Measurements from ENCODE around the gene PBLD. TPM values are rescaled to one million over a fixed set of nuclear protein-coding genes. Genes with fewer than 3 reads are reported as not detected.

PBLD gene
- total RNA-seq, 1 experiment from 2014 or later = 5.6 TPM

GRCh38 chr10:68342909-68343516 lies 10.3 kb upstream of the PBLD start:
- Mint-ChIP-seq H3K36me3 (ENCODE audit: insufficient read depth, unreplicated experiment) (peaks cover 100% of the 10 kb centered on the region), H3K4me1 (ENCODE audit: insufficient read depth, unreplicated experiment) (peaks cover 12% of the 10 kb centered on the region), H3K27ac (ENCODE audit: low read depth, unreplicated experiment) (no peak overlapping the region), H3K9me3 (ENCODE audit: unreplicated experiment) (no peaks in the 10 kb centered on the region), H3K4me3 (ENCODE audit: unreplicated experiment) (no peak overlapping the region), H3K27me3 (ENCODE audit: insufficient read depth, unreplicated experiment) (no peaks in the 10 kb centered on the region)
- ChIA-PET CTCF (no interaction called here), POLR2A (interaction anchor here (0.7 to 3.8 kb wide), 2 partner anchors 10 to 289 kb away, joined by 3 to 19 read pairs; partner anchors contain the start of genes HNRNPH3 and PBLD)
- intact Hi-C loops (cut with micrococcal nuclease) = no loop called here
- no peak for TF ChIP-seq CTCF (IDR thresholded peaks at IDR 0.05; ENCODE audit: unreplicated experiment)
- DNase-seq (ENCODE audit: unreplicated experiment) = no peak
- no TSS peak for BruUV-seq (replicated peaks)

- TF ChIP-seq CTCF (IDR thresholded peaks at IDR 0.05; ENCODE audit: unreplicated experiment) = no peak
- CTCF ChIA-PET = interaction anchor here (0.8 to 2.5 kb wide), 2 partner anchors 8 to 32 kb away, joined by 3 to 18 read pairs; no protein-coding TSS in a partner anchor
- no peak for DNase-seq (ENCODE audit: unreplicated experiment)
- BruUV-seq (replicated peaks) = no TSS peak
- no peaks in the 10 kb centered on the region for H3K27me3 Mint-ChIP-seq (ENCODE audit: insufficient read depth, unreplicated experiment)
- peaks cover 96% of the 10 kb centered on the region for H3K36me3 Mint-ChIP-seq (ENCODE audit: insufficient read depth, unreplicated experiment)
- intact Hi-C loops (cut with micrococcal nuclease) = no loop called here
- H3K27ac Mint-ChIP-seq (ENCODE audit: low read depth, unreplicated experiment) = no peak overlapping the region
- peaks cover 34% of the 10 kb centered on the region for H3K4me1 Mint-ChIP-seq (ENCODE audit: insufficient read depth, unreplicated experiment)
- H3K9me3 Mint-ChIP-seq (ENCODE audit: unreplicated experiment) = no peaks in the 10 kb centered on the region
- POLR2A ChIA-PET = interaction anchor here (0.8 to 1.0 kb wide), 2 partner anchors 8 to 9 kb away, joined by 3 to 4 read pairs; partner anchors contain the start of genes HNRNPH3 and PBLD
- no peak overlapping the region for H3K4me3 Mint-ChIP-seq (ENCODE audit: unreplicated experiment)
Measured at GRCh38 chr10:68340358-68341080, 7.8 kb upstream of the PBLD start.

- Mint-ChIP-seq H3K9me3 (ENCODE audit: unreplicated experiment) (no peaks in the 10 kb centered on the region), H3K4me1 (ENCODE audit: insufficient read depth, unreplicated experiment) (peaks cover 40% of the 10 kb centered on the region), H3K27ac (ENCODE audit: low read depth, unreplicated experiment) (peak overlapping the region; percentile 99), H3K27me3 (ENCODE audit: insufficient read depth, unreplicated experiment) (no peaks in the 10 kb centered on the region), H3K4me3 (ENCODE audit: unreplicated experiment) (peak overlapping the region; percentile 97), H3K36me3 (ENCODE audit: insufficient read depth, unreplicated experiment) (peaks cover 95% of the 10 kb centered on the region)
- TF ChIP-seq CTCF (IDR thresholded peaks at IDR 0.05; ENCODE audit: unreplicated experiment) = no peak
- ChIA-PET CTCF (no interaction called here), POLR2A (interaction anchor here (0.9 to 1.3 kb wide), 2 partner anchors 12 to 16 kb away, joined by 4 to 6 read pairs; no protein-coding TSS in a partner anchor)
- no TSS peak for BruUV-seq (replicated peaks)
- DNase-seq (ENCODE audit: unreplicated experiment) = no peak
- intact Hi-C loops (cut with micrococcal nuclease) = no loop called here
Measured at GRCh38 chr10:68336754-68337351, 4.1 kb upstream of the PBLD start.

Data from MCF 10A (cell line).